Prostate gland (tissue), 2 donors: ENCODE results near the gene ZSWIM6.

ENCODE experiments used
- POLR2A ChIP-seq: fragments of 450-650 bp; IDR thresholded peaks from one replicate; pipeline ENCODE4 v1.6.1; 2016; ENCODE audit warnings: antibody characterized with exemption, mild to moderate bottlenecking
- POLR2AphosphoS5 ChIP-seq: sonication (generic); formaldehyde crosslinking; IDR thresholded peaks from one replicate; pipeline ENCODE4 v1.6.1; 2017; ENCODE audit warnings: antibody characterized with exemption
- TF ChIP-seq, protein P1 (sequence below), 4 experiments: fragments of 200-600 bp in 2 of 4; fragments of 450-650 bp in 2 of 4; sonication (generic) in 2 of 4; IDR thresholded peaks; 1 replicate in 3 of 4; 2 replicates in 1 of 4; pipeline ENCODE4 v1.5.1; 2016 to 2019; ENCODE audit warnings: antibody characterized with exemption in 4 of 4, mild to moderate bottlenecking in 2 of 4, moderate library complexity in 2 of 4

- TF ChIP-seq POLR2A (no peak), POLR2AphosphoS5 (no peak)
- TF ChIP-seq, protein P1, sequence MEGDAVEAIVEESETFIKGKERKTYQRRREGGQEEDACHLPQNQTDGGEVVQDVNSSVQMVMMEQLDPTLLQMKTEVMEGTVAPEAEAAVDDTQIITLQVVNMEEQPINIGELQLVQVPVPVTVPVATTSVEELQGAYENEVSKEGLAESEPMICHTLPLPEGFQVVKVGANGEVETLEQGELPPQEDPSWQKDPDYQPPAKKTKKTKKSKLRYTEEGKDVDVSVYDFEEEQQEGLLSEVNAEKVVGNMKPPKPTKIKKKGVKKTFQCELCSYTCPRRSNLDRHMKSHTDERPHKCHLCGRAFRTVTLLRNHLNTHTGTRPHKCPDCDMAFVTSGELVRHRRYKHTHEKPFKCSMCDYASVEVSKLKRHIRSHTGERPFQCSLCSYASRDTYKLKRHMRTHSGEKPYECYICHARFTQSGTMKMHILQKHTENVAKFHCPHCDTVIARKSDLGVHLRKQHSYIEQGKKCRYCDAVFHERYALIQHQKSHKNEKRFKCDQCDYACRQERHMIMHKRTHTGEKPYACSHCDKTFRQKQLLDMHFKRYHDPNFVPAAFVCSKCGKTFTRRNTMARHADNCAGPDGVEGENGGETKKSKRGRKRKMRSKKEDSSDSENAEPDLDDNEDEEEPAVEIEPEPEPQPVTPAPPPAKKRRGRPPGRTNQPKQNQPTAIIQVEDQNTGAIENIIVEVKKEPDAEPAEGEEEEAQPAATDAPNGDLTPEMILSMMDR (IDR thresholded peaks at IDR 0.05) = no peak
Measured at GRCh38 chr5:61582205-61582820, 250.3 kb downstream of the ZSWIM6 start.
